Stimulated activated naive CD8-positive, alpha-beta T cell treated with anti-CD3 and anti-CD28 coated beads, Interleukin-15, Interleukin-2, amounts not matched to agents 100 ng/mL and 50 ng/mL, for 24 hours (primary cell): ENCODE measurements around the gene CLEC10A.
"Not testable (repeated sequence)": the region's sequence is repeated elsewhere in the genome, so short reads cannot be mapped to it uniquely, and the experiment has no call there.

ENCODE experiments used
- H3K27ac Mint-ChIP-seq: one replicate; pipeline ENCODE4 v1.8.0; 2021; ENCODE audit warnings: mild to moderate bottlenecking, mixed read lengths
- H3K27me3 Mint-ChIP-seq: one replicate; pipeline ENCODE4 v1.8.0; 2021; ENCODE audit warnings: mixed read lengths
- H3K36me3 Mint-ChIP-seq: one replicate; pipeline ENCODE4 v1.8.0; 2021; ENCODE audit warnings: low read depth, mixed read lengths
- H3K4me1 Mint-ChIP-seq: one replicate; pipeline ENCODE4 v1.8.0; 2021; ENCODE audit warnings: low read depth, mixed read lengths
- H3K4me3 Mint-ChIP-seq: one replicate; pipeline ENCODE4 v1.8.0; 2021; ENCODE audit warnings: mild to moderate bottlenecking, mixed read lengths
- H3K9me3 Mint-ChIP-seq: one replicate; pipeline ENCODE4 v1.8.0; 2021; ENCODE audit warnings: mixed read lengths

The CLEC10A gene

DNA sequence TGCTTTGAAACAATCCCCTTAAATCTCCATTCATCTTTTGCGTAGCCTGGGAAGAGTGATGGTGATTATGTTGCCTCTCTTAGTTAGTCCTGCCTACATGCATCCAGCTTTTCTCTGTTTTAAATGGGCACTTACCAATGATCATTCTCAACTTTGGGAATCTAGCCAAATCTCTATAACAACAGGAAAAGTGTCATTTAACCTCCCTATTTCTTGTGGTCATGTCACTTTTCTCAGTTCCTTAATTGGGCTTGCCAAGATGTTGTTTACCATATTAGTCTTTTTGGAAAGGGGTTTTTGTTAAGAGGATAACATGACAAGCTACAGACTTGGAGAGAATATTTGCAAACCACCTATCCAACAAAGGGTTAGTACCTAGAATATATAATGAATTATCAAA is 15.6 kb upstream of the CLEC10A start:
- Mint-ChIP-seq H3K27me3 (peaks cover 5% of the 10 kb centered on the region), H3K27ac (no peak overlapping the region), H3K4me3 (no peak overlapping the region), H3K4me1 (peaks cover 15% of the 10 kb centered on the region), H3K9me3 (no peaks in the 10 kb centered on the region), H3K36me3 (no peaks in the 10 kb centered on the region)

DNA sequence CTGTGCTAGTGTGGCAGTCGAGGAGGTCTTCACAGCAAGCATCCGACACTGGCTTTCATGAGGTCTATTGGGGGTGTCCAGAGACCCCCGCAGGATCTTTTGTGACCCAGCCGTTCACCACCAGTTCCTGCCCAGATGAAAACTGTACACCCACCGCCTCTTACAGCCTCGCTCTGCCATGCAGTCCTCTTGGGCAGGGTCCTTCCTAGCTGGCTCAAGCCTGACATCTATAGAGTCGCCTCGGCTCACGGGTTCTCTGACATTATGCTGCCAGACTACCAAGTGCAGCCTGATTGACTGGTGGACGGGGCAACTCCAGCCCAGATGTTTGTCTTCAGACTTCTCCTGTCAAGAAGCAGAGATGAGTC is 14.6 kb upstream of the CLEC10A start:
- Mint-ChIP-seq H3K27me3 (peaks cover 5% of the 10 kb centered on the region), H3K4me1 (peaks cover 15% of the 10 kb centered on the region), H3K4me3 (no peak overlapping the region), H3K9me3 (no peaks in the 10 kb centered on the region), H3K27ac (no peak overlapping the region), H3K36me3 (no peaks in the 10 kb centered on the region)

DNA sequence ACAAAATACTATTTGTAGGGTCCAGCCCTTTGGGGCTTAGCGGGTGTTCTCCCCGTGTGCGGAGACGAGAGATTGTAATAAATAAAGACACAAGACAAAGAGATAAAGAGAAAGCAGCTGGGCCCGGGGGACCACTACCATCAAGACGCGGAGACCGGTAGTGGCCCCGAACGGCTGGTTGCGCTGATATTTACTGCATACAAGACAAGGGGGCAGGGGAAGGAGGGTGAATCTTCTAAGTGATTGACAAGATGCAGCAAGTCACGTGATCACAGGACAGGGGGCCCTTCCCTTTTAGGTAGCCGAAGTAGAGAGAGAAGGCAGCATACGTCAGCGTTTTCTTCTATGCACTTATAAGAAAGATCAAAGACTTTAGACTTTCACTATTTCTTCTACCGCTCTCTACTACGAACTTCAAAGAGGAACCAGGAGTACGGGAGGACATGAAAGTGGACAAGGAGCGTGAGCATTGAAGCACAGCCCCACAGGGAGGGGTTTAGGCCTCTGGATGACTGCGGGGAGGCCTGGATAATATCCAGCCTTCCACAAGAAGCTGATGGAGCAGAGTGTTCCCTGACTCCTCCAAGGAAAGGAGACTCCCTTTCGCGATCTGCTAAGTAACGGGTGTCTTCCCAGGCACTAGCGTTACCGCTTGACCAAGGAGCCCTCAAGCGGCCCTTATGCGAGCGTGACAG is 11.4 kb upstream of the CLEC10A start:
- H3K27ac Mint-ChIP-seq, H3K4me3 Mint-ChIP-seq, H3K36me3 Mint-ChIP-seq: not testable (repeated sequence)

DNA sequence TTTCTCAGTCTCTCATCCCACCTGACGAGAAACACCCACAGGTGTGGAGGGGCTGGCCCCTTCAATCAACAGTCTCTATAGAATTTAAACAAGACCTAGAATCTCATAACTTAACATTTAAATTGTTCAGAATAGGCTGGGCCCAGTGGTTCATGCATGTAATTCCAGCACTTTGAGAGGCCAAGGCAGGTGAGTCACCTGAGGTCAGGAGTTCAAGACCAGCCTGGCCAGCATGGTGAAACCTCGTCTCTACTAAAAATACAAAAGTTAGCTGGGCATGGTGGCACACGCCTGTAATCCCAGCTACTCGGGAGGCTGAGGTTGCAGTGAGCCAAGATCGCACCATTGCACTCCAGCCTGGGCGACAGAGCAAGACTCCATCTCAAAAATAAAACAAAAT is 9.5 kb upstream of the CLEC10A start:
- not testable (repeated sequence) for H3K36me3 Mint-ChIP-seq

More for the DNA sequence above, 11.4 kb upstream of the CLEC10A start:
- H3K9me3 Mint-ChIP-seq, H3K27me3 Mint-ChIP-seq: not testable (repeated sequence)
- H3K4me1 Mint-ChIP-seq: peaks cover 15% of the 10 kb centered on the region

DNA sequence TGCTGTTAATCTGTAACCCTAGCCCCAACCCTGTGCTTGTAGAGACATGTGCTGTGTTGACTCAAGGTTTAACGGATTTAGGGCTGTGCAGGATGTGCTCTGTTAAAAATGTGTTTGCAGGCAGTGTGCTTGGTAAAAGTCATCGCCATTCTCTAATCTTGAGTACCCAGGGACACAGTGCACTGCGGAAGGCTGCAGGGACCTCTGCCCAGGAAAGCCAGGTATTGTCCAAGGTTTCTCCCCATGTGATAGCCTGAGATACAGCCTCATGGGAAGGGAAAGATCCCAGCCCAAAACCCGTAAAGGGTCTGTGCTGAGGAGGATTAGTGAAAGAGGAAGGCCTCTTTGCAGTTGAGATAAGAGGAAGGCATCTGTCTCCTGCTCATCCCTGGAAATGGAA is 8.4 kb upstream of the CLEC10A start:
- not testable (repeated sequence) for H3K4me3 Mint-ChIP-seq, H3K36me3 Mint-ChIP-seq, H3K27ac Mint-ChIP-seq, H3K9me3 Mint-ChIP-seq
- peaks cover 12% of the 10 kb centered on the region for H3K4me1 Mint-ChIP-seq
- peaks cover 20% of the 10 kb centered on the region for H3K27me3 Mint-ChIP-seq

More for the DNA sequence above, 9.5 kb upstream of the CLEC10A start:
- H3K27me3 Mint-ChIP-seq, H3K4me1 Mint-ChIP-seq, H3K9me3 Mint-ChIP-seq, H3K27ac Mint-ChIP-seq, H3K4me3 Mint-ChIP-seq: not testable (repeated sequence)

DNA sequence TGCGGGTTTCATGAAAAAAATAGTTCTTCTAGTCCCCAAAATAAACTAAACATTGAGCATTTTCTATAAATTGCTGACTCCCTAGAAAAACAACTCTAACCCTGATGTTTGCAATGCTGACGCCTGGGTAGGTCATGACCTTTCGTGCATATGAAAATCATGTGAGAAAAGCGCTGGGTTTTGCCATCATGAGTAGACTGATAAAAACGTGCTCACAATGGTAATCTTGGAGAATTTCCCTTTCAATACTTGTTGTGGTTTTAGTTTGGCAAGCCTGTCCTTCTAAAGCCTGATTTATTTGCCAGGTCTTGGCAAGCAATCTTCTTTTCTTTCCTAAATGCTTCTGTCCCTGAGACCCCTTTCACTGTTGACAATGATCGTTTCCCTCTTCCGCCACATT is 4.0 kb upstream of the CLEC10A start:
- Mint-ChIP-seq H3K36me3 (no peaks in the 10 kb centered on the region), H3K4me3 (no peak overlapping the region), H3K27me3 (peaks cover 24% of the 10 kb centered on the region), H3K9me3 (no peaks in the 10 kb centered on the region), H3K27ac (no peak overlapping the region), H3K4me1 (peaks cover 34% of the 10 kb centered on the region)

DNA sequence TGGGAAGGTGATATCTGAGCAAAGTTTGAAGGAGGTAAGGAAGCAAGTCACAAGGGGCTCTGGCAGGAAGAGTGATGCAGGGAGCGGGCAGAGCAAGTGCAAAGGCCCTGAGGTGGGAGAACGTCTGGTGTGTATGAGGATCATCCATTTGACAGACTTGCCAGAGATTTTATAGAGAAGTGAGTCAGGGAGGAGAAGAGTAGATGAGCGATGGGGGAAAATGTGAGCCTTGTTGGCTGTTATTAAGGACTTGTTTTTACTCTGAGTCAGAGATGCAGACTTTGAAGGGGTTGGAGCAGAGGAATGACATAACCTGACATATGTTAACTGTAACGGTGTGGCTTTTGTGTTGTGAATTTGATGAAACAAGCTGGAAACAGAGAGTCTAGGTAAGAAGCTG is 3.5 kb upstream of the CLEC10A start:
- Mint-ChIP-seq H3K9me3 (no peaks in the 10 kb centered on the region), H3K4me3 (no peak overlapping the region), H3K4me1 (peaks cover 34% of the 10 kb centered on the region), H3K27me3 (peaks cover 24% of the 10 kb centered on the region), H3K27ac (no peak overlapping the region), H3K36me3 (no peaks in the 10 kb centered on the region)

DNA sequence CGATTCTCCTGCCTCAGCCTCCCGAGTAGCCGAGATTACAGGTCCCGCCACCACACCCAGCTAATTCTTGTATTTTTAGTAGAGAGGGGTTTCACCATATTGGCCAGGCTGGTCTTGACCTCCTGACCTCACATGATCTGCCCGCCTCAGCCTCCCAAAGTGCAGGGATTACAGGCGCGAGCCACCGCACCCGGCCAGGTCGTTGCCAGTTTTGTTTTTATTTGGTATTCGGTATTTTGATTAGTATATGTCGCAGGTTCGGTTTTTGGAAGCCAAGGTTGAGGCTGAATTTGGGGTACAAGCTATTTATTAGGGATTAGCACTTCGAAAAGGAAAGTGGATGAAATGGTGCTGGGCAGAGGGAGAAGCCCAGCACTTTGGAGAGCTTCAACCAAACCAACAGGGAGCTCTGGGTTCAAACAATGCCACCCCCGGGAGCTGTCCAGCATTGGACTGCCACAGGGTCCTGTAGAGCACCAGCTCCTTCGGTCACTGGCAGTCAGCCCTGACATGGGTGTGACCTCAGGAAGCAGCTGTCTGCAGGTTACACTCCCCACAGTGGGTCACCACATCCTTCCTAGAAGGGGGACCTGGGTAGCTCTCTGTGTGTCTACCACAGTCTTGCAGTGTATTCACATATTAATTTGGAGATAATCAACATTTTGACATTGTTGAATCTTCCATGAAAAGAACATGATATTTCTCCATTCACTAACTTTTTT is 1.5 kb upstream of the CLEC10A start:
- no peaks in the 10 kb centered on the region for H3K36me3 Mint-ChIP-seq
- no peak overlapping the region for H3K4me3 Mint-ChIP-seq
- H3K27me3 Mint-ChIP-seq: peaks cover 19% of the 10 kb centered on the region
- peaks cover 34% of the 10 kb centered on the region for H3K4me1 Mint-ChIP-seq
- no peaks in the 10 kb centered on the region for H3K9me3 Mint-ChIP-seq
- no peak overlapping the region for H3K27ac Mint-ChIP-seq

DNA sequence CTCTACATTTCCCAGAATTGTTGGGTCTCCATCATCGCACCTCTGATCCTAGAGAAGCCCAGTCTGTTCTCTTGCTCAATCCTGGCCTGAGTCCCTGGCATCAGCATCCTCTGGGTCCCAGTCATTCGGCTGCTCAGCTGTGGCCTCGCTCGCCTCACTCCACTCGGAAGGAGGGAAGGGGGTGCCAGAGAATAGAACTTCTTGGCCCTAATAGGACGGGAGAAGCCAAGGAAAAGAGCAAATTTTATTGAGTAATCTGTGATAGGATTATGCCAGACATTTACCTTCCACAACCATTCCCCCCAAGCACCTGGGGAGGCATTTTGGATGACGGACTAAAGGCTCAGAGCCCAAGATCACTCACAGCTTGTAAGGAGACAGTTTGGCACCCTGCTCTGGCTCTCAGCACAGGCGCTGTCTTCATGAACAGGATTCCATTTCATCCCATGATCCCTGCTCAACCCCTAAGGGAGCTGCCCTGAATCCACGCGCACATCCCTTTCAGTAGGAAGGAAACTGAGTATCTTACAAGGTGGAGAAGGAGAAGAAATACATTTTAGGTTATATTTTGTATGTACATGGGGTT is 498 bp upstream of the CLEC10A start:
- H3K4me1 Mint-ChIP-seq: peaks cover 34% of the 10 kb centered on the region
- peaks cover 14% of the 10 kb centered on the region for H3K27me3 Mint-ChIP-seq
- no peak overlapping the region for H3K4me3 Mint-ChIP-seq
- H3K9me3 Mint-ChIP-seq: no peaks in the 10 kb centered on the region
- H3K36me3 Mint-ChIP-seq: no peaks in the 10 kb centered on the region
- H3K27ac Mint-ChIP-seq: no peak overlapping the region

DNA sequence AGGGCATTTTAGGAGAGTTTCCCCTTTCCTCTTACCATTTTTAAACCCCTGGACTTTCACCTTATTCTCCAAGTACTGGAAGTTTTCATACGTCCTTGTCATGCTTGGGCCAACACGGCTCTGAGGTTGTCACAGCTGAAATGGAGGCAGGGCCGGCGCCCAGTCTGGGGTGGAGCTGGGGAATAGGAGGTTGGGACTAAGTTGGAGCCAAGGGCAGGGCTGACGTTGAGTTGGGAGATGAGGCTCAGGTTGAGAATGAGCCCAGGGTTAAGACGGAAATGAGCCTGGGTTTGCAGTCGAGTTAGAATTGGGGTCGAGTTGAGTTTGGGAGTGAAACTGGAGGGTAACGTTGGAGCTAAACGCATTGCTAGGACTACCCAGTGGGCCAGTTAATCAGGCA is 1.3 kb downstream of the CLEC10A start:
- Mint-ChIP-seq H3K36me3 (no peaks in the 10 kb centered on the region), H3K27ac (no peak overlapping the region), H3K4me1 (peaks cover 25% of the 10 kb centered on the region), H3K9me3 (no peaks in the 10 kb centered on the region), H3K27me3 (peaks cover 5% of the 10 kb centered on the region), H3K4me3 (no peak overlapping the region)

DNA sequence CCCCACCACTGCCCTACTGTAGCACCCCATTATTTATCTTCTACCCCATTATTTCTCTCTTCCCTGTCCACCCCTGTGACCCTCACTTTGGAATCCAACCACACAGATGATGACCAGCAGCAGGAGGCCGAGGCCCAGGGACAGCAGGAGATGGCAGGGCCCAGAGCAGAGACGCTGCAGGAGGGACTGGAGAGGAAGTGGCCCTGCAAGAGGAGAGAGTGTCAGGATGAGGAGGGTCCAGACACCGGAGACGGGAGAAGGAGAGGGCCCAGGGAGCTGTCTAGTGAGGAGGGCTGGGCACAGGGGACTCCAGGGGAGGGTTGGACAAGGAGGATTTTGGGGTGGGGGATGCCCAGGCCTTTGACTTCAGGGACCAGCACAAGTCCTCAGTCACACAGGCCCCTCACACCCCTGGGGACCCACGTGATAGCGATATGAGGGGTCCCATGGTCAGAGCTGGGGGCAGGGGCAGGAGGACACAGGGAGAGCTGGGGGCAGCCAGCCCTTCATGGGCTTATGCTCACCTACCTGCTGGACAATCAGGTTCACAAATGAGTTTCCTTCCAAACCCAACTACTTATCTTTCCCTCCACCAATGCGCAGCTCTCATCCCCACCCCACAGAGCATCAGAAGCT is 2.0 kb downstream of the CLEC10A start:
- peaks cover 21% of the 10 kb centered on the region for H3K4me1 Mint-ChIP-seq
- no peaks in the 10 kb centered on the region for H3K9me3 Mint-ChIP-seq
- H3K27me3 Mint-ChIP-seq: peaks cover 4% of the 10 kb centered on the region
- H3K36me3 Mint-ChIP-seq: no peaks in the 10 kb centered on the region
- H3K4me3 Mint-ChIP-seq: no peak overlapping the region
- no peak overlapping the region for H3K27ac Mint-ChIP-seq

DNA sequence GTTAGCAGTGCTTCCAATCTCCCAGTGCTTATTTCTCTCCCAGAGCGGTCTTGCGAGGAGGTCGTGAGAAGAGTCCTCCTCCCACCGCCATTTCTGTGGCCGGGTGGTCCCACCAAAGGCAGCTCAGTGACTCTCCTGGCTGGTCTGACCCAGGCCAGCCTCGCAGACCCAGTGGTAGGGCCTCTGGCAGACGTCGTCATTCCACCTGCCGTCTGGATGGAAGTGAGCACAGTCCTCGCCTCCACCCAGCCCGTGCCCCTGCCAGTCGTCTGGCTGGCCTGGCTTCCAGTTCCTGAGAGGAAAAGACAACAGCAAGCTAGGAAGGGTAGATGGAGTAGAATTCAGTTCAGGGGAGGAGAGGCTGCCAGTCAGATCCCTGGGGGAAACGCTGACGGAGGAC is 5.1 kb downstream of the CLEC10A start:
- Mint-ChIP-seq H3K9me3 (no peaks in the 10 kb centered on the region), H3K36me3 (no peaks in the 10 kb centered on the region), H3K27me3 (no peaks in the 10 kb centered on the region), H3K4me3 (no peak overlapping the region), H3K27ac (no peak overlapping the region), H3K4me1 (no peaks in the 10 kb centered on the region)

DNA sequence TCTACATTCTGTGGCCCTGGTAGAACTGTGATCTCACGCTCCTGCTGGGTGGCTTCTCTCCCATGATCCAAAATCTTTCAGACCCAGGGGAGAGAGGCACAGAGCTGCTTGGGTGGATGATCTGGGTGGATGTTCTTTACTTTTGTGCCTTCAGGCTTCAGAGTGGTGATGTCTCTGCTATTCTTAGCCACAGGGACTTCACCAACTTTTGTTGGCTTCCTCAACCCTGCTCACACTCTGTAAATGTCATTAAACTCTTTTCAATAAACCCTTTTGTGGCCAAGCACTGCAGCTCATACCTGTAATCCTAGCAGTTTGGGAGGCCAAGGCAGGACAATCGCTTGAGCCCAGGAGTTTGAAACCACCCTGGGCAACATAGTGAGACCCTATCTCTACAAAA is 7.6 kb downstream of the CLEC10A start:
- Mint-ChIP-seq H3K4me3 (no peak overlapping the region), H3K9me3 (peaks cover 10% of the 10 kb centered on the region), H3K36me3 (no peaks in the 10 kb centered on the region), H3K27ac (no peak overlapping the region), H3K27me3 (no peaks in the 10 kb centered on the region), H3K4me1 (no peaks in the 10 kb centered on the region)

DNA sequence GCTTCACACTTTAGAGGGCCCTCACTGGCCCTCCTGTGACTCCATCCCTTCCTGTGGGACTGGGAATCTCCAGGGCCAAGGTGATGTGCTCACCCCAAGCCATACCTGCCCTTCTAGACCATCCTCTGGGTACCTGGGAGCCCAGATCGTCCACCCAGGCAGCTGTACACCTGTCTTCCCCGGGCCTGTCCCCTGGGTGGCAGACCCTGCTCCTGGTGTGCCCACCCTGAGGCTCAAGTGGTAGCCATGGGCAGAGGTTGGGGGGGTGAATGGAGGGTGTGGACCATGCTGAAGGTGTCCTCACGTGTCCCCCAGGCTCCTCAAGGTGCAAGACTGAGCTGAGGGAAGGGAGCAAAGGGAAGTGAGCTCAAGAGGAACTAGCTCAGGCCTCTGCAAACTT is 9.3 kb downstream of the CLEC10A start:
- Mint-ChIP-seq H3K27ac (no peak overlapping the region), H3K4me3 (no peak overlapping the region), H3K4me1 (no peaks in the 10 kb centered on the region), H3K27me3 (no peaks in the 10 kb centered on the region), H3K9me3 (peaks cover 10% of the 10 kb centered on the region), H3K36me3 (no peaks in the 10 kb centered on the region)

DNA sequence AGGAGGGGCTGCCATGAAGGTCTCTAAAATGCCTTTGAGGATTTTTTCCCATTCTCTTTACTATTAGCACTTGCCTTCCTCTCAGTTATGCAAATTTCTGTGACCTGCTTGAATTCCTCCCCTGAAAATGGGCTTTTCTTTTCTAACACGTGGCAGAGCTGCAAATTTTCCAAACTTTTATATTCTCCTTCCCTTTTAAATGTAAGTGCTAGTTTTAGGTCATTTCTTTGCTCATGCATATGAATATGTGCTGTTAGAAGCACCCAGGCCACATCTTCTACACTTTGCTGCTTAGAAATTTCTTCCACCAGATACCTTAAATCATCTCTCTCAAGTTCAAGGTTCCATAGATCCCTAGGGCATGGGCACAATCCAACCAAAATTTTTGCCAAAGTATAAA is 11.8 kb downstream of the CLEC10A start:
- peaks cover 10% of the 10 kb centered on the region for H3K9me3 Mint-ChIP-seq
- no peak overlapping the region for H3K4me3 Mint-ChIP-seq
- no peaks in the 10 kb centered on the region for H3K27me3 Mint-ChIP-seq
- H3K36me3 Mint-ChIP-seq: no peaks in the 10 kb centered on the region
- no peaks in the 10 kb centered on the region for H3K4me1 Mint-ChIP-seq
- H3K27ac Mint-ChIP-seq: no peak overlapping the region
